Breast epithelium (tissue), 3 donors: ENCODE data around the gene MCU.

Source experiments
- CTCF ChIP-seq, 3 donors: fragments of 450-650 bp; IDR thresholded peaks; one replicate each; pipeline ENCODE4 v1.5.1; 2016 to 2017; ENCODE audit warnings: antibody characterized with exemption in 3 of 3, mild to moderate bottlenecking in 3 of 3, moderate library complexity in 3 of 3
- POLR2AphosphoS5 ChIP-seq, 3 donors: sonication (generic); formaldehyde crosslinking; IDR thresholded peaks; one replicate each; pipeline ENCODE4 v1.6.1; 2017; ENCODE audit warnings: antibody characterized with exemption in 3 of 3

GRCh38 chr10:72732521-72732920 is 40.6 kb downstream of the MCU start:
- no peak for TF ChIP-seq CTCF (IDR thresholded peaks at IDR 0.05)
- TF ChIP-seq POLR2AphosphoS5 (IDR thresholded peaks at IDR 0.05): no peak
